GM12878 (cell line): ENCODE measurements around the gene TBC1D10A. TPM values are rescaled to one million over a fixed set of nuclear protein-coding genes. Genes with fewer than 3 reads are reported as not detected.

Source experiments
- ATAC-seq: fragments of 200-7000 bp; cut with Tn5 transposase; 3 replicates; pipeline ENCODE4 v1.9.1; 2020; ENCODE audit warnings: mild to moderate bottlenecking, moderate library complexity
- BruUV-seq: library from RNA; stranded (reverse); fragments of 400-500 nt; replicated peaks from 2 replicates; lab custom pipeline; 2021; lab: Mats Ljungman, UMichigan
- CTCF ChIA-PET: fragments of 300-600 bp; sonication (Branson Sonifier 250); formaldehyde crosslinking; extraction: SDS; loops from one replicate; lab custom pipeline; 2021; ENCODE audit warnings: inconsistent platforms; lab: Yijun Ruan, JAX
- POLR2A ChIA-PET: fragments of 350-600 bp; formaldehyde crosslinking; extraction: SDS; loops from one replicate; lab custom pipeline; 2021; ENCODE audit warnings: inconsistent platforms; lab: Charles Lee
- RAD21 ChIA-PET: fragments of 300-600 bp; sonication (Branson Sonifier 250); formaldehyde crosslinking; loops from one replicate; lab custom pipeline; 2023; ENCODE audit warnings: antibody characterized with exemption; ENCODE audit not compliant: unreplicated experiment; lab: Charles Lee
- SMC1A ChIA-PET: fragments of 300-600 bp; sonication (Branson Sonifier 250); formaldehyde crosslinking; loops from one replicate; lab custom pipeline; 2023; ENCODE audit not compliant: unreplicated experiment, uncharacterized antibody; lab: Charles Lee
- DNase-seq: peaks from one replicate; pipeline ENCODE4 v3.0.0-alpha.2; 2011; ENCODE audit warnings: low read depth, low spot score
- FAIRE-seq: peaks from 3 replicates; lab custom pipeline; 2011; peaks lifted over from hg19 to GRCh38; lab: Jason Lieb, UNC
- H2AFZ ChIP-seq: 2 replicates; pipeline ENCODE4 v1.6.0; 2011; ENCODE audit warnings: low read depth, low read length, control low read depth; ENCODE audit not compliant: control insufficient read depth
- H3K27ac ChIP-seq: 2 replicates; pipeline ENCODE4 v1.5.1; 2011; ENCODE audit warnings: control low read depth; ENCODE audit not compliant: control insufficient read depth, insufficient read depth
- H3K27me3 ChIP-seq, 2 experiments: replicated peaks in 1 of 2; 2 replicates each; pipeline versions ENCODE4 v1.6.0 to v1.6.1; 2011; ENCODE audit warnings: low read length in 1 of 2; ENCODE audit not compliant: control insufficient read depth in 2 of 2, insufficient read depth in 2 of 2
- H3K36me3 ChIP-seq, 2 experiments: 2 replicates each; pipeline ENCODE4 v1.5.1; 2011; ENCODE audit warnings: low read length in 1 of 2; ENCODE audit not compliant: control insufficient read depth in 2 of 2, insufficient read depth in 2 of 2
- H3K4me1 ChIP-seq: 2 replicates; pipeline ENCODE4 v1.6.1; 2011; ENCODE audit warnings: mild to moderate bottlenecking, low read length, moderate library complexity, mixed read lengths; ENCODE audit not compliant: control insufficient read depth, insufficient read depth
- H3K4me2 ChIP-seq: 2 replicates; pipeline ENCODE4 v1.6.0; 2011; ENCODE audit warnings: control low read depth; ENCODE audit not compliant: control insufficient read depth, insufficient read depth
- H3K4me3 ChIP-seq: fragments of 200-600 bp; sonication (generic); 2 replicates; pipeline ENCODE4 v1.5.1; 2016
- H3K79me2 ChIP-seq: 2 replicates; pipeline ENCODE4 v1.6.0; 2011; ENCODE audit warnings: low read length; ENCODE audit not compliant: control insufficient read depth, insufficient read depth
- H3K9ac ChIP-seq: 2 replicates; pipeline ENCODE4 v1.8.0; 2011; ENCODE audit warnings: low read length, control low read depth, mixed read lengths; ENCODE audit not compliant: control insufficient read depth, insufficient read depth
- H3K9me3 ChIP-seq: replicated peaks from 3 replicates; pipeline ENCODE4 v1.5.1; 2011; ENCODE audit warnings: mild to moderate bottlenecking, low read length; ENCODE audit not compliant: control insufficient read depth, insufficient read depth
- H4K20me1 ChIP-seq: 2 replicates; pipeline ENCODE4 v1.6.0; 2011; ENCODE audit not compliant: control insufficient read depth, insufficient read depth
- CBFB ChIP-seq: IDR thresholded peaks from 2 replicates; pipeline ENCODE4 v1.6.1; 2016; ENCODE audit warnings: antibody characterized with exemption, low read depth
- ESRRA ChIP-seq: IDR thresholded peaks from 2 replicates; pipeline ENCODE4 v1.6.1; 2012; ENCODE audit warnings: mild to moderate bottlenecking, low read length, improper control_type of control experiment
- FOXK2 ChIP-seq: fragments of 450-650 bp; IDR thresholded peaks from 2 replicates; pipeline ENCODE4 v1.6.1; 2017; ENCODE audit warnings: mild to moderate bottlenecking, moderate library complexity
- GABPA ChIP-seq: IDR thresholded peaks from 2 replicates; pipeline ENCODE4 v1.6.1; 2014; ENCODE audit warnings: antibody characterized with exemption, low read depth, mild to moderate bottlenecking, inconsistent platforms
- IRF4 ChIP-seq: IDR thresholded peaks from 2 replicates; pipeline ENCODE4 v1.6.1; 2011; ENCODE audit warnings: low read depth, low read length
- KDM1A ChIP-seq: fragments of 200-600 bp; sonication (generic); IDR thresholded peaks from 2 replicates; pipeline ENCODE4 v1.6.1; 2016; ENCODE audit warnings: borderline replicate concordance
- MAX ChIP-seq: IDR thresholded peaks from 2 replicates; pipeline ENCODE4 v1.6.1; 2012; ENCODE audit warnings: low read depth, low read length, improper control_type of control experiment
- MEF2B ChIP-seq: fragments of 450-650 bp; IDR thresholded peaks from 2 replicates; pipeline ENCODE4 v1.6.1; 2018; ENCODE audit warnings: mild to moderate bottlenecking, moderate library complexity; ENCODE audit not compliant: partially characterized antibody, poor library complexity, severe bottlenecking
- MXI1 ChIP-seq: fragments of 150-350 bp; IDR thresholded peaks from 2 replicates; pipeline ENCODE4 v1.6.1; 2011; ENCODE audit warnings: low read depth, mild to moderate bottlenecking, inconsistent platforms, low read length, improper control_type of control experiment
- MYB ChIP-seq: fragments of 150-350 bp; IDR thresholded peaks from 2 replicates; pipeline ENCODE4 v1.6.1; 2014; ENCODE audit warnings: mild to moderate bottlenecking, low read depth, low read length, borderline replicate concordance
- NRF1 ChIP-seq: conservative IDR thresholded peaks from 2 replicates; pipeline ENCODE4 v1.6.1; 2011; ENCODE audit warnings: mild to moderate bottlenecking, low read depth, low read length, improper control_type of control experiment
- PAX8 ChIP-seq: fragments of 450-650 bp; IDR thresholded peaks from 2 replicates; pipeline ENCODE4 v1.6.1; 2017; ENCODE audit warnings: mild to moderate bottlenecking, moderate library complexity
- PBX3 ChIP-seq: IDR thresholded peaks from 2 replicates; pipeline ENCODE4 v1.6.1; 2011; ENCODE audit warnings: mild to moderate bottlenecking, low read depth, low read length, moderate library complexity; ENCODE audit not compliant: insufficient replicate concordance
- PML ChIP-seq: IDR thresholded peaks from 2 replicates; pipeline ENCODE4 v1.6.1; 2012; ENCODE audit warnings: low read length, inconsistent platforms
- RFX5 ChIP-seq: IDR thresholded peaks from 2 replicates; pipeline ENCODE4 v1.6.1; 2011; ENCODE audit warnings: low read depth, low read length, improper control_type of control experiment
- SMAD1 ChIP-seq: fragments of 450-650 bp; IDR thresholded peaks from 2 replicates; pipeline ENCODE4 v1.6.1; 2018; ENCODE audit warnings: mild to moderate bottlenecking, low read depth; ENCODE audit not compliant: partially characterized antibody
- SREBF1 ChIP-seq: IDR thresholded peaks from 2 replicates; pipeline ENCODE4 v1.6.1; 2012; ENCODE audit warnings: mild to moderate bottlenecking, low read length
- STAT3 ChIP-seq: IDR thresholded peaks from 2 replicates; pipeline ENCODE4 v1.6.1; 2011; ENCODE audit warnings: low read depth, low read length, improper control_type of control experiment
- TARDBP ChIP-seq: IDR thresholded peaks from 2 replicates; pipeline ENCODE4 v1.6.1; 2016; ENCODE audit warnings: borderline replicate concordance
- WGBS: methylation state at CpG from one replicate; pipeline ENCODE4 v1.1.6; 2016; ENCODE audit warnings: low lambda C conversion rate; ENCODE audit not compliant: insufficient replicate concordance, insufficient coverage; ENCODE audit errors: missing lambda C conversion rate; 5-methylcytosine and 5-hydroxymethylcytosine counted together
- in situ Hi-C: fragments of 300-500 bp; cut with MboI; formaldehyde crosslinking; loops from 9 replicates; pipeline ENCODE4 v1.14.3; 2018; ENCODE audit warnings: mixed read lengths
- intact Hi-C: fragments of 100-400 bp; cut with micrococcal nuclease; formaldehyde crosslinking; loops from one replicate; pipeline ENCODE4 v1.14.2; 2022; ENCODE audit not compliant: unreplicated experiment
- polyA plus RNA-seq, 11 experiments: library from polyadenylated mRNA; depleted of rRNA in 4 of 11; unstranded in 6 of 11; stranded (reverse) in 5 of 11; fragments of >200 nt; fragmentation: Nextera tagmentation in 4 of 11; fragmentation: Illumina TruSeq in 1 of 11; extraction: Ambion mirVana in 4 of 11; extraction: Trizol in 1 of 11; gene quantifications; 1 replicate in 1 of 11; 2 replicates in 10 of 11; pipeline versions ENCODE4 v1.2.1 to v1.2.3, GENCODE V29; 2011 to 2016; ENCODE audit warnings: inconsistent platforms in 2 of 11, missing spikeins in 2 of 11, low read depth in 1 of 11
- total RNA-seq, 4 experiments: library from RNA; depleted of rRNA in 3 of 4; stranded (reverse); fragments of >200 nt in 3 of 4; fragmentation: Illumina TruSeq in 1 of 4; extraction: Trizol in 1 of 4; gene quantifications; 2 replicates each; pipeline versions ENCODE4 v1.2.1 to v1.2.3, GENCODE V29; 2013 to 2021

Gene TBC1D10A
- total and polyA plus RNA-seq, 10 of the 15 experiments (the other 5 are each of a cell fraction or from before 2014, with no cell fraction given), result 0.27 to 25.7 (median 15.3) TPM

GRCh38 chr22:30335236-30335635 lies 8.5 kb upstream of the TBC1D10A start:
- no peaks in the 10 kb centered on the region for H3K9me3 ChIP-seq
- intact Hi-C loops (no loop called here), in situ Hi-C loops (no loop called here)
- no TSS peak for BruUV-seq
- no peak overlapping the region for H3K4me3 ChIP-seq
- H3K27ac ChIP-seq, result no peak overlapping the region
- ChIA-PET SMC1A (interaction anchor here (1.0 to 1.1 kb wide), 3 partner anchors 19 to 74 kb away, joined by 3 to 4 read pairs (median 3); no protein-coding TSS in a partner anchor), CTCF (interaction anchor here (2.2 kb wide), 1 partner anchor 47 kb away, joined by 16 read pairs; the partner anchor contains the start of gene CASTOR1), POLR2A (interaction anchor here (1.1 kb wide), 1 partner anchor 8 kb away, joined by 4 read pairs; the partner anchor contains the start of gene TBC1D10A), RAD21 (interaction anchor here (0.7 kb wide), 1 partner anchor 8 kb away, joined by 4 read pairs; the partner anchor contains the start of gene TBC1D10A)
- H3K4me2 ChIP-seq, result no peak overlapping the region
- DNase-seq (no peak), FAIRE-seq (no peak), ATAC-seq (no peak)
- 100% methylated on average over 1 of the region's 1 CpG for WGBS
- H3K9ac ChIP-seq, result no peak overlapping the region
- H3K36me3 ChIP-seq, result peaks cover 54 to 70% of the 10 kb centered on the region in 2 experiments
- H2AFZ ChIP-seq, result no peak overlapping the region
- TF ChIP-seq TARDBP (no peak), FOXK2 (no peak), GABPA (no peak), ESRRA (no peak), SMAD1 (no peak), RFX5 (no peak), CBFB (no peak), PAX8 (no peak), PBX3 (no peak), MYB (no peak), MEF2B (no peak), MAX (no peak), IRF4 (no peak), PML (no peak), NRF1 (no peak), MXI1 (no peak), KDM1A (no peak), STAT3 (no peak), SREBF1 (no peak)
- no peaks in the 10 kb centered on the region for H3K4me1 ChIP-seq
- H4K20me1 ChIP-seq, result no peaks in the 10 kb centered on the region
- H3K27me3 ChIP-seq, result no peaks in the 10 kb centered on the region
- H3K79me2 ChIP-seq, result no peaks in the 10 kb centered on the region
